GM23338 (cell line): ENCODE results near the gene CELF4. TPM values are rescaled to one million over a fixed set of nuclear protein-coding genes. Genes with fewer than 3 reads are reported as not detected.

Source experiments
- ATAC-seq: fragments of 200-7000 bp; cut with Tn5 transposase; 3 replicates; pipeline ENCODE4 v1.9.1; 2020
- DNase-seq: peaks from one replicate; pipeline ENCODE4 v3.0.0-alpha.2; 2015; ENCODE audit warnings: low spot score
- H2AFZ ChIP-seq: fragments of 200-600 bp; sonication (generic); 2 replicates; pipeline ENCODE4 v1.8.0; 2016; ENCODE audit warnings: antibody characterized with exemption, mild to moderate bottlenecking, moderate library complexity
- H3F3A ChIP-seq: fragments of 200-600 bp; sonication (generic); replicated peaks from 2 replicates; pipeline ENCODE4 v1.8.0; 2017; ENCODE audit warnings: antibody characterized with exemption, mixed run types, low read depth
- H3K27ac ChIP-seq: fragments of 200-600 bp; sonication (generic); 2 replicates; pipeline ENCODE4 v1.6.1; 2016; ENCODE audit warnings: low read depth
- H3K27me3 ChIP-seq: fragments of 200-600 bp; sonication (generic); 2 replicates; pipeline ENCODE4 v1.8.0; 2016; ENCODE audit warnings: mild to moderate bottlenecking, mixed run types, moderate library complexity; ENCODE audit not compliant: insufficient read depth
- H3K36me3 ChIP-seq: fragments of 200-600 bp; sonication (generic); 2 replicates; pipeline ENCODE4 v1.8.0; 2016; ENCODE audit warnings: mild to moderate bottlenecking; ENCODE audit not compliant: insufficient read depth
- H3K4me1 ChIP-seq: fragments of 200-600 bp; sonication (generic); 2 replicates; pipeline ENCODE4 v1.8.0; 2016; ENCODE audit warnings: mild to moderate bottlenecking, moderate library complexity; ENCODE audit not compliant: insufficient read depth
- H3K4me2 ChIP-seq: fragments of 200-600 bp; sonication (generic); 2 replicates; pipeline ENCODE4 v1.7.1; 2017; ENCODE audit warnings: mixed run types
- H3K4me3 ChIP-seq: fragments of 200-600 bp; sonication (generic); 2 replicates; pipeline ENCODE4 v1.6.1; 2016; ENCODE audit warnings: mixed run types
- H3K79me2 ChIP-seq: fragments of 200-600 bp; sonication (generic); replicated peaks from 2 replicates; pipeline ENCODE4 v1.8.0; 2017; ENCODE audit warnings: mild to moderate bottlenecking; ENCODE audit not compliant: insufficient read depth
- H3K9me2 ChIP-seq: fragments of 200-600 bp; sonication (generic); 2 replicates; pipeline ENCODE4 v1.8.0; 2017; ENCODE audit not compliant: insufficient read depth
- H4K20me1 ChIP-seq: fragments of 200-600 bp; sonication (generic); replicated peaks from 2 replicates; pipeline ENCODE4 v1.8.0; 2017; ENCODE audit warnings: mild to moderate bottlenecking; ENCODE audit not compliant: insufficient read depth
- H3K27ac Mint-ChIP-seq: 2 replicates; pipeline ENCODE4 v1.8.0; 2020; ENCODE audit warnings: inconsistent platforms, mild to moderate bottlenecking, moderate library complexity, mixed read lengths
- H3K27me3 Mint-ChIP-seq: 3 replicates; pipeline ENCODE4 v1.8.0; 2022; ENCODE audit warnings: low read depth, mild to moderate bottlenecking, moderate library complexity, mixed read lengths, inconsistent platforms; ENCODE audit not compliant: insufficient read depth, poor library complexity
- H3K36me3 Mint-ChIP-seq: 3 replicates; pipeline ENCODE4 v1.8.0; 2021; ENCODE audit warnings: low read depth, mild to moderate bottlenecking, inconsistent platforms, moderate library complexity, mixed read lengths
- H3K4me1 Mint-ChIP-seq: 3 replicates; pipeline ENCODE4 v1.8.0; 2020; ENCODE audit warnings: mild to moderate bottlenecking, inconsistent platforms, mixed read lengths
- H3K4me3 Mint-ChIP-seq: 3 replicates; pipeline ENCODE4 v1.8.0; 2021; ENCODE audit warnings: moderate library complexity, mild to moderate bottlenecking, inconsistent platforms, mixed read lengths
- H3K9me3 Mint-ChIP-seq: 3 replicates; pipeline ENCODE4 v1.8.0; 2020; ENCODE audit warnings: moderate library complexity, mild to moderate bottlenecking, inconsistent platforms, mixed read lengths
- CREB1 ChIP-seq: fragments of 250-450 bp; sonication (Bioruptor Pico); IDR thresholded peaks from 2 replicates; pipeline ENCODE4 v1.5.0; 2020; ENCODE audit warnings: low read depth, mild to moderate bottlenecking, moderate library complexity
- CTCF ChIP-seq, 2 experiments: fragments of 200-600 bp in 1 of 2; sonication (generic) in 1 of 2; conservative IDR thresholded peaks; 2 replicates each; pipeline versions ENCODE4 v1.5.1 to v1.6.1; 2016 to 2017; ENCODE audit warnings: antibody characterized with exemption in 2 of 2, low read depth in 2 of 2, mild to moderate bottlenecking in 2 of 2, moderate library complexity in 1 of 2
- ETS1 ChIP-seq: IDR thresholded peaks from 2 replicates; pipeline ENCODE4 v1.6.1; 2016; ENCODE audit warnings: antibody characterized with exemption
- EZH2 ChIP-seq: fragments of 200-600 bp; sonication (generic); IDR thresholded peaks from one replicate; pipeline ENCODE4 v1.8.0; 2017; ENCODE audit warnings: antibody characterized with exemption, mild to moderate bottlenecking, low read depth; ENCODE audit not compliant: unreplicated experiment
- EZH2phosphoT487 ChIP-seq: fragments of 200-600 bp; sonication (generic); IDR thresholded peaks from one replicate; pipeline ENCODE4 v1.8.1; 2018; ENCODE audit warnings: antibody characterized with exemption; ENCODE audit not compliant: unreplicated experiment
- JUNB ChIP-seq: IDR thresholded peaks from one replicate; pipeline ENCODE4 v1.6.1; 2016; ENCODE audit warnings: antibody characterized with exemption; ENCODE audit not compliant: unreplicated experiment
- NANOG ChIP-seq: IDR thresholded peaks from 2 replicates; pipeline ENCODE4 v1.6.1; 2016; ENCODE audit warnings: antibody characterized with exemption, borderline replicate concordance
- POLR2AphosphoS5 ChIP-seq: IDR thresholded peaks from 2 replicates; pipeline ENCODE4 v1.6.1; 2016; ENCODE audit warnings: antibody characterized with exemption, low read depth
- STAT1 ChIP-seq: IDR thresholded peaks from one replicate; pipeline ENCODE4 v1.6.1; 2016; ENCODE audit warnings: antibody characterized with exemption; ENCODE audit not compliant: unreplicated experiment
- ZNF114 ChIP-seq: fragments of 250-450 bp; sonication (Bioruptor Pico); IDR thresholded peaks from 2 replicates; pipeline ENCODE4 v1.5.0; 2020; ENCODE audit warnings: mild to moderate bottlenecking, moderate library complexity
- ZNF331 ChIP-seq: fragments of 250-450 bp; sonication (Bioruptor Pico); IDR thresholded peaks from 2 replicates; pipeline ENCODE4 v1.5.0; 2020; ENCODE audit warnings: low read depth, mild to moderate bottlenecking, moderate library complexity
- ZNF462 ChIP-seq: fragments of 250-450 bp; sonication (Bioruptor Pico); IDR thresholded peaks from 2 replicates; pipeline ENCODE4 v1.5.0; 2020; ENCODE audit warnings: mild to moderate bottlenecking, moderate library complexity
- polyA plus RNA-seq: library from polyadenylated mRNA; unstranded; fragments of >200 nt; fragmentation: Nextera tagmentation; extraction: Ambion mirVana; gene quantifications from 2 replicates; pipeline ENCODE4 v1.2.1, GENCODE V29; 2016
- total RNA-seq: library from RNA; depleted of rRNA; stranded (reverse); fragments of >200 nt; shearing (Covaris generic); gene quantifications from 2 replicates; pipeline ENCODE4 v1.2.3, GENCODE V29; 2014

Gene CELF4
- total and polyA plus RNA-seq, 2 experiments from 2014 or later = 2.6 to 6.7 TPM

GRCh38 chr18:37487400-37487867 lies 78.2 kb downstream of the CELF4 start (continued):
- TF ChIP-seq CREB1 (CRISPR knock-in tag) (no peak), STAT1 (no peak), EZH2phosphoT487 (no peak), ETS1 (no peak), CTCF (conservative IDR thresholded peaks at IDR 0.05; ENCODE audit: low read depth in 2 of 2) (no peak), EZH2 (no peak)

GRCh38 chr18:37486848-37487247 lies 78.8 kb downstream of the CELF4 start:
- H3K4me3 ChIP-seq = no peak overlapping the region
- H2AFZ ChIP-seq = no peak overlapping the region
- peaks cover 37% of the 10 kb centered on the region for H3K27me3 ChIP-seq
- Mint-ChIP-seq H3K36me3 (no peaks in the 10 kb centered on the region), H3K4me1 (peaks cover 74% of the 10 kb centered on the region), H3K4me3 (no peak overlapping the region; the same call in 2 of the 3 replicates), H3K27ac (no peak overlapping the region), H3K27me3 (peaks cover 37% of the 10 kb centered on the region), H3K9me3 (no peaks in the 10 kb centered on the region)
- H3K9me2 ChIP-seq = no peaks in the 10 kb centered on the region
- no peak overlapping the region for H3K4me2 ChIP-seq
- H3K27ac ChIP-seq = no peak overlapping the region
- H3K36me3 ChIP-seq = no peaks in the 10 kb centered on the region
- H3K4me1 ChIP-seq = peaks cover 52% of the 10 kb centered on the region
- DNase-seq (no peak), ATAC-seq (no peak)
- peaks cover 8% of the 10 kb centered on the region; the same call in 1 of the 2 replicates for H3F3A ChIP-seq
- H3K79me2 ChIP-seq = no peaks in the 10 kb centered on the region
- H4K20me1 ChIP-seq = no peaks in the 10 kb centered on the region
- no peak for TF ChIP-seq CTCF (conservative IDR thresholded peaks at IDR 0.05; ENCODE audit: low read depth in 2 of 2)
- no peak for TF ChIP-seq EZH2phosphoT487
- TF ChIP-seq CREB1 (CRISPR knock-in tag) = no peak
- TF ChIP-seq JUNB = no peak
- no peak for TF ChIP-seq EZH2
- TF ChIP-seq ZNF114 (CRISPR knock-in tag) = no peak
- no peak for TF ChIP-seq ZNF331 (CRISPR knock-in tag)
- TF ChIP-seq POLR2AphosphoS5 = no peak
- TF ChIP-seq NANOG = no peak
- TF ChIP-seq ZNF462 (CRISPR knock-in tag) = no peak
- no peak for TF ChIP-seq ETS1
- TF ChIP-seq STAT1 = no peak
